Stimulated activated memory B cell treated with anti-CD40 and anti-IgM and Interleukin-4, amounts not matched to agents 10 μg/mL and 1 μg/mL and 100 μg/mL, for 72 hours (primary cell): ENCODE data around the gene ACSL4.

Source experiments
- ATAC-seq: fragments of 150-1000 bp; cut with Tn5 transposase; 2 replicates; pipeline ENCODE4 v1.10.0; 2021
- H3K27ac Mint-ChIP-seq: one replicate; pipeline ENCODE4 v1.8.0; 2022; ENCODE audit warnings: mild to moderate bottlenecking, mixed read lengths
- H3K27me3 Mint-ChIP-seq: one replicate; pipeline ENCODE4 v1.8.0; 2022; ENCODE audit warnings: mixed read lengths
- H3K36me3 Mint-ChIP-seq: one replicate; pipeline ENCODE4 v1.8.0; 2022; ENCODE audit warnings: mixed read lengths
- H3K4me1 Mint-ChIP-seq: one replicate; pipeline ENCODE4 v1.8.0; 2022; ENCODE audit warnings: mixed read lengths
- H3K4me3 Mint-ChIP-seq: one replicate; pipeline ENCODE4 v1.8.0; 2022; ENCODE audit warnings: mild to moderate bottlenecking, moderate library complexity, mixed read lengths
- H3K9me3 Mint-ChIP-seq: one replicate; pipeline ENCODE4 v1.8.0; 2022; ENCODE audit warnings: mixed read lengths

ACSL4 gene

GRCh38 chrX:109732807-109733612 is at the start of gene ACSL4:
ACSL4 (minus strand) TSS chrX:109733257; CDS start chrX:109683363, 49,894 bp downstream.
- ATAC-seq, result peak; percentile 95
- H3K36me3 Mint-ChIP-seq, result peaks cover 13% of the 10 kb centered on the region
- peak within 1 kb of the TSS; percentile 97 for H3K4me3 Mint-ChIP-seq
- no peaks in the 10 kb centered on the region for H3K27me3 Mint-ChIP-seq
- peak within 1 kb of the TSS; percentile 92 for H3K27ac Mint-ChIP-seq
- peaks cover 23% of the 10 kb centered on the region for H3K4me1 Mint-ChIP-seq
- no peaks in the 10 kb centered on the region for H3K9me3 Mint-ChIP-seq

DNA sequence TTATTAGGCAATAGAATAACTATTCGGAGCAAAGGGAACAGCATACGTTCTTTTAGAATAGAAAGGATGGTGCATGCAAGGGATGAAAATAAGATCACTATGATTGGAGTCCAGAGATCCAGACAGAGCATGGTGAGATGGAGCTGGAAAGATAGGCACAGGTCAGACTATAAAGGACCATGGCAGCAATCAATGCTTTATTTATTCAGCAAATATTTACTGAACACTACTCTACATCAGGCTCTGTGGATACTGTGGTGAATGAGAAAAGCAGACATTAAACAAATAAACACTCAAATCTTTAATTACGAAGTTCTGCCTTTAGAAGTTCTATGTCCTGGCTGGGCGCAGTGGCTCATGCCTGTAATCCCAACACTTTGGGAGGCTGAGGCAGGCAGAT is 44.7 kb upstream of the ACSL4 start:
- H3K27ac Mint-ChIP-seq, result no peak overlapping the region
- H3K9me3 Mint-ChIP-seq, result no peaks in the 10 kb centered on the region
- no peak overlapping the region for H3K4me3 Mint-ChIP-seq
- no peak for ATAC-seq
- peaks cover 19% of the 10 kb centered on the region for H3K4me1 Mint-ChIP-seq
- H3K27me3 Mint-ChIP-seq, result no peaks in the 10 kb centered on the region
- no peaks in the 10 kb centered on the region for H3K36me3 Mint-ChIP-seq

DNA sequence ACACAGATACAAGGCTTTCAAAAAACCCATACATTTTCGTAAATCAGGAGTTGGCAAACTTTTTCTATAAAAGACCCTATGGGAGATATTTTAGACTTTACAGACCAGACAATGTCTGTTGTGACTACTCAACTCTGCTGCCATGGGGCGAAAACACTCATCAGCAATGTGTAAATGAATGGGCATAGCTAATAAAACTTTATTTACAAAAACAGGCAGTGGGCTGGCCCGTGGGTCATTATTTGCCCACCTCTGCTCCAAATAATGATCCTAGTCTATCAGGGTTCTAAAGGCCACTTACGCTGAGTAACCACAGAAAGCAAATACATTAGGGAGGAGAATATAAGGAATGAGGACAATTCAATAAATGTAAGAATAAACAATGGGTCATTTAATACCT is 43.9 kb upstream of the ACSL4 start:
- Mint-ChIP-seq H3K9me3 (no peaks in the 10 kb centered on the region), H3K27me3 (no peaks in the 10 kb centered on the region), H3K4me1 (peaks cover 16% of the 10 kb centered on the region), H3K36me3 (no peaks in the 10 kb centered on the region), H3K27ac (no peak overlapping the region), H3K4me3 (no peak overlapping the region)
- no peak for ATAC-seq

GRCh38 chrX:109776432-109776831 is 43.4 kb upstream of the ACSL4 start:
- H3K9me3 Mint-ChIP-seq, result no peaks in the 10 kb centered on the region
- no peak overlapping the region for H3K4me3 Mint-ChIP-seq
- H3K4me1 Mint-ChIP-seq, result peaks cover 16% of the 10 kb centered on the region
- no peaks in the 10 kb centered on the region for H3K27me3 Mint-ChIP-seq
- no peak overlapping the region for H3K27ac Mint-ChIP-seq
- ATAC-seq, result no peak
- H3K36me3 Mint-ChIP-seq, result no peaks in the 10 kb centered on the region

- no peaks in the 10 kb centered on the region for H3K27me3 Mint-ChIP-seq
- peak overlapping the region; percentile 23 for H3K27ac Mint-ChIP-seq
- H3K36me3 Mint-ChIP-seq, result no peaks in the 10 kb centered on the region
- H3K4me1 Mint-ChIP-seq, result peaks cover 16% of the 10 kb centered on the region
- H3K9me3 Mint-ChIP-seq, result peaks cover 3% of the 10 kb centered on the region
- ATAC-seq, result no peak
- no peak overlapping the region for H3K4me3 Mint-ChIP-seq
Observed at GRCh38 chrX:109775386-109775785, 42.3 kb upstream of the ACSL4 start.

- peak; percentile 95 for ATAC-seq
- no peaks in the 10 kb centered on the region for H3K27me3 Mint-ChIP-seq
- H3K36me3 Mint-ChIP-seq, result peaks cover 3% of the 10 kb centered on the region
- peaks cover 6% of the 10 kb centered on the region for H3K9me3 Mint-ChIP-seq
- H3K4me1 Mint-ChIP-seq, result peaks cover 16% of the 10 kb centered on the region
- peak overlapping the region; percentile 23 for H3K27ac Mint-ChIP-seq
- no peak overlapping the region for H3K4me3 Mint-ChIP-seq
Observed at GRCh38 chrX:109774706-109775105, 41.6 kb upstream of the ACSL4 start.

DNA sequence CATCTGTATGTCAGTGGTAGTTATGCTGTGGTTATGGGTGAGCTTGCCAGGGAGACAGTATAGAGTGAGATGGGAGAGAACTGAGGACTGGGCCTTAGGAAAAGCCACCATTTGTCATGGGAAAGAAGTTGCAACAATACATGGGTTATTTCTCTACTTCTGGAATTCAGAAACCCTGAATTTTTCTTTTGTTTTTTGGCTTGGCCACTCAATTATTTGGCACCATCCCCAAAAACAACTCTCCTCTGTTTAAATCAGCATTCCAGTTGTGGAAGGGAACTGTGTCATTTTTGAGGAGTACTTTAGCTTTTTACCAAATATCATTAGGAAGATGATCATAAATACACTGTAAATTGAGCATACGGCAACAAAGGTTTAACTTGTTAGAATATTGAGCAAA is 41.1 kb upstream of the ACSL4 start:
- peak overlapping the region; percentile 23 for H3K27ac Mint-ChIP-seq
- no peak for ATAC-seq
- H3K4me3 Mint-ChIP-seq, result no peak overlapping the region
- H3K27me3 Mint-ChIP-seq, result no peaks in the 10 kb centered on the region
- peaks cover 16% of the 10 kb centered on the region for H3K4me1 Mint-ChIP-seq
- peaks cover 6% of the 10 kb centered on the region for H3K36me3 Mint-ChIP-seq
- H3K9me3 Mint-ChIP-seq, result peaks cover 6% of the 10 kb centered on the region

DNA sequence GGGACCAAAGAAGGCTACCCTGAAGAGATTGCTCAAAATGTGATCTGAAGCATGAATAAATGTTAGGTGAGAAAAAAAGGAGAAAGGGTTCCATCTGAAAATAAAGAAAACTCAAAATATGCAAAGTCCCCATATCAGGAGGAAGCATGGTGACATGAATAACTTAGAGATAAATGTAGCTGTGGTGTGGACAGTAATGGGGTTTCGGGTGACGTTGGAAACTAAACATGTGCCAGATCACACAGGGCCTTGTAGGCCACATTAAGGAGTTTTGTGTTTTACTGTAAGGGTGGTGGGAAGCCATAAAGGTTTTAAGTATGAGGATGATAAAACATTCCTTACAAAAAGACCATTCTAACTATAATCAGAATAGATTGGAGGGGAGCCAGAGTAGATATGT is 40.3 kb upstream of the ACSL4 start:
- Mint-ChIP-seq H3K4me3 (no peak overlapping the region), H3K27me3 (no peaks in the 10 kb centered on the region), H3K36me3 (peaks cover 6% of the 10 kb centered on the region), H3K9me3 (peaks cover 6% of the 10 kb centered on the region), H3K4me1 (peaks cover 16% of the 10 kb centered on the region), H3K27ac (peak overlapping the region; percentile 15)
- no peak for ATAC-seq

DNA sequence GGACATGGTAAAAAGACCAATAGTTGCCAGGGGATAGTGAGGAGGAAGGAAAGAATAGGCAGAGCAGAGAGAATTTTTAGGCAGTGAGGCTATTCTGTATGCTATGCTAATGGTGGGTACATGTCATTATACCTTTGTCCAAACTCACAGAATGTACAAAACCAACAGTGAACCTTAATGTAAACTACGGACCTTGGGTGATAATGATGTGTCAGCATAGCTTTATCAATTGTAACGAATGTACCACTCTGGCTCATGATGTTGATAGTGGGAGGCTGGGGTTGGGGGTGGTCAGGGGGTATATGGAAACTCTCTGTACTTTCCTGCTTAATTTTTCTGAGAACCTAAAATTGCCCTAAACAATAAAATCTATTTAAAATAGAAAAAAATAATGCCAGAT is 37.7 kb upstream of the ACSL4 start:
- ATAC-seq, result no peak
- peaks cover 23% of the 10 kb centered on the region for H3K4me1 Mint-ChIP-seq
- no peak overlapping the region for H3K4me3 Mint-ChIP-seq
- H3K27ac Mint-ChIP-seq, result no peak overlapping the region
- peaks cover 11% of the 10 kb centered on the region for H3K9me3 Mint-ChIP-seq
- no peaks in the 10 kb centered on the region for H3K27me3 Mint-ChIP-seq
- peaks cover 6% of the 10 kb centered on the region for H3K36me3 Mint-ChIP-seq

DNA sequence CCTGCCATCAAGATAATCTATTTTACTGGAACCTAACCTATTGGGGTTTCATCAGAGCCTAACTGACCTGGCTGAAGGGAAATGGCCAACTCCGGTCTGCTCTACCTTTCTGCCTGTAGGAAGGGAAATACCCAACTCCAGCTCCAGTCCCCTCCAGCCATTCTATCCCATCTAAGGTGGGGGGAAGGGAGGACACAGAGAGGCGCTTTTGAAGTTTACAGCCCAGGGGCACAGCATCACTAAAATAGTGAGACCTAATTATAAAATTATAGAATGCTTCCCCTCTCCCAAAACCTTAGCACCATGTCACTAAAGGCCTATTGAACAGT is 27.8 kb upstream of the ACSL4 start:
- Mint-ChIP-seq H3K4me1 (no peaks in the 10 kb centered on the region), H3K4me3 (no peak overlapping the region), H3K27ac (no peak overlapping the region), H3K9me3 (peaks cover 2% of the 10 kb centered on the region), H3K36me3 (no peaks in the 10 kb centered on the region), H3K27me3 (no peaks in the 10 kb centered on the region)
- no peak for ATAC-seq

- peaks cover 5% of the 10 kb centered on the region for H3K36me3 Mint-ChIP-seq
- no peak overlapping the region for H3K4me3 Mint-ChIP-seq
- no peaks in the 10 kb centered on the region for H3K27me3 Mint-ChIP-seq
- H3K27ac Mint-ChIP-seq, result no peak overlapping the region
- H3K4me1 Mint-ChIP-seq, result no peaks in the 10 kb centered on the region
- no peak for ATAC-seq
- H3K9me3 Mint-ChIP-seq, result peaks cover 5% of the 10 kb centered on the region
Observed at GRCh38 chrX:109760209-109760921, 27.3 kb upstream of the ACSL4 start.

DNA sequence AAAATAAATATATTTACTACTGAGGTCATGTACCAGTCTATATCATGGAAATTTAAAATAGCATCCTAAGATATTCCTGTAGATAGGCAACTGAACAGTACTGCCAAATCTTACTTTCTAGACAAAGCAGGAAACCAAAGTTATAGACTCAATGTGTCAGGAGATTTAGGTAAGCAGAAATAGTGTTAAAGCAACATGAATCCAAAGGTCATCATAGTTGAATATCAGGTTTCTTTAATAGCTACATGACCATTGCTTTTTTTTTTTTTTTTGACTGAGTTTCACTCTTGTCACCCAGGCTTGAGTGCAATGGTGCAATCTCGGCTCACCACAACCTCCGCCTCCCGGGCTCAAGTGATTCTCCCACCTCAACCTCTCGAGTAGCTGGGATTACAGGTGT is 20.2 kb upstream of the ACSL4 start:
- no peak overlapping the region for H3K27ac Mint-ChIP-seq
- H3K27me3 Mint-ChIP-seq, result no peaks in the 10 kb centered on the region
- H3K9me3 Mint-ChIP-seq, result peaks cover 9% of the 10 kb centered on the region
- H3K36me3 Mint-ChIP-seq, result peaks cover 13% of the 10 kb centered on the region
- no peak overlapping the region for H3K4me3 Mint-ChIP-seq
- no peak for ATAC-seq
- H3K4me1 Mint-ChIP-seq, result no peaks in the 10 kb centered on the region

DNA sequence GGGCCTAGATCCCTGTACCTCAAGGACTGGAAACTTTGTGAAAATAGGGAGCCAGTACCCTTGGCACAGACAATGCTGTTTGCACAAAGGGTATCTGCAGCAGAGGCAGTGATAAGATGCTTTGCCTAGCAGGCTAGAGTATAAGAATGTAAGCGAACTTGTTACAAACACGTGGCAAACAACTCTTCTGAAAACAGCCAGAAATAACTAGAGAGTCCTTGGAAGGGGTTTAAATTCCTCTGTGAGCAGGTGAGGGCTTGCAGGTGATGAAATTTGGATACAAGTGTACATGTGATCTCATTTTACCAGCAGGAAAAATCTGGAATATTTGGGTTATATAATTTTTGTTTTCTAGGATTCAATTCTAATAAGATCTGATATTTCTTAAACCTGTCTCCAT is 18.6 kb upstream of the ACSL4 start:
- no peak for ATAC-seq
- Mint-ChIP-seq H3K27ac (no peak overlapping the region), H3K9me3 (peaks cover 9% of the 10 kb centered on the region), H3K27me3 (no peaks in the 10 kb centered on the region), H3K4me1 (no peaks in the 10 kb centered on the region), H3K4me3 (no peak overlapping the region), H3K36me3 (peaks cover 13% of the 10 kb centered on the region)

DNA sequence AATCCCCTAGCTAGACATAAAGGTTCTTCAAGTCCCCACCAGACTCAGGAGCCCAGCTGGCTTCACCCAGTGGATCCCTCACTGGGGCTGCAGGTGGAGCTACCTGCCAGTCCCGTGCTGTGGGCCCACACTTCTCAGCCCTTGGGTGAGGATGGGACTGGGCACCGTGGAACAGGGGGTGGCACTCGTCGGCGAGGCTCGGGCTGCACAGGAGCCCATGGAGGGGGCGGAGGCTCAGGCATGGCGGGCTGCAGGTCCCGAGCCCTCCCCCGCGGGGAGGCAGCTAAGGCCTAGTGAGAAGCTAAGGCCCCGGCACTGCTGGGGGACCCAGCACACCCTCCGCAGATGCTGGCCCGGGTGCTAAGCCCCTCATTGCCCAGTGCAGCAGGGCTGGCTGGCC is 16.1 kb upstream of the ACSL4 start:
- no peaks in the 10 kb centered on the region for H3K4me1 Mint-ChIP-seq
- H3K27me3 Mint-ChIP-seq, result no peaks in the 10 kb centered on the region
- H3K27ac Mint-ChIP-seq, result no peak overlapping the region
- ATAC-seq, result no peak
- H3K9me3 Mint-ChIP-seq, result no peaks in the 10 kb centered on the region
- no peaks in the 10 kb centered on the region for H3K36me3 Mint-ChIP-seq
- no peak overlapping the region for H3K4me3 Mint-ChIP-seq

DNA sequence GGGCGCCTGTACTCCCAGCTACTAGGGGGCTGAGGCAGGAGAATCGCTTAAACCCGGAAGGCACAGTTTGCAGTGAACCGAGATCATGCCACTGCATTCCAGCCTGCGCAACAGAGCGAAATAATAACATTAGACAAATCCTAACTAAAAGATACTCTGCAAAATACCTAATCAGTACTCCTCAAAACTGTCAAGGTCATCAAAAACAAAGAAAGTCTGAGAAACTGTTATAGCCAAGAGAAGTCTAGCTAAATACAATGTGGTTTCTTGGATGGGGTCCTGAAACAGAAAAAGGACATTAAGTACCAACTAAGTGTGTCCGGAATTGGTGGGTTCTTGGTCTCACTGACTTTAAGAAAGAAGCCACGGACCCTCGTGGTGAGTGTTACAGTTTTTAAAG is 14.6 kb upstream of the ACSL4 start:
- no peak overlapping the region for H3K4me3 Mint-ChIP-seq
- H3K27me3 Mint-ChIP-seq, result no peaks in the 10 kb centered on the region
- no peaks in the 10 kb centered on the region for H3K4me1 Mint-ChIP-seq
- no peak for ATAC-seq
- no peaks in the 10 kb centered on the region for H3K36me3 Mint-ChIP-seq
- no peaks in the 10 kb centered on the region for H3K9me3 Mint-ChIP-seq
- no peak overlapping the region for H3K27ac Mint-ChIP-seq

GRCh38 chrX:109742722-109743121 is 9.7 kb upstream of the ACSL4 start:
- H3K27ac Mint-ChIP-seq, result no peak overlapping the region
- no peak overlapping the region for H3K4me3 Mint-ChIP-seq
- no peak for ATAC-seq
- H3K9me3 Mint-ChIP-seq, result no peaks in the 10 kb centered on the region
- H3K4me1 Mint-ChIP-seq, result no peaks in the 10 kb centered on the region
- H3K36me3 Mint-ChIP-seq, result no peaks in the 10 kb centered on the region
- H3K27me3 Mint-ChIP-seq, result no peaks in the 10 kb centered on the region
